Measurements from ENCODE around the gene NXPE3. TPM values are rescaled to one million over a fixed set of nuclear protein-coding genes. Genes with fewer than 3 reads are reported as not detected.
A peak's percentile ranks its signal among the peaks of the same experiment; 100 is the strongest.

The NXPE3 gene
- total RNA-seq, 1 donor from 2014 or later = 42.1 TPM

- DNase-seq (ENCODE audit: low read depth) = peak; percentile 72
Measured at GRCh38 chr3:101828691-101829436, 49.9 kb downstream of the NXPE3 start.

- no peak for DNase-seq (ENCODE audit: low read depth)
Measured at GRCh38 chr3:101829437-101829830, 50.4 kb downstream of the NXPE3 start.

GRCh38 chr3:101829874-101830273, 50.9 kb downstream of the NXPE3 start:
- no peak for DNase-seq (ENCODE audit: low read depth)

- DNase-seq (ENCODE audit: low read depth) = no peak
Measured at GRCh38 chr3:101833446-101833974, 54.5 kb downstream of the NXPE3 start.

GRCh38 chr3:101835676-101836075, 56.7 kb downstream of the NXPE3 start:
- no peak for DNase-seq (ENCODE audit: low read depth)

GRCh38 chr3:101836160-101836559, 57.1 kb downstream of the NXPE3 start:
- DNase-seq (ENCODE audit: low read depth) = no peak

- peak; percentile 40 for DNase-seq (ENCODE audit: low read depth)
Measured at GRCh38 chr3:101836652-101837598, 57.9 kb downstream of the NXPE3 start.

- DNase-seq (ENCODE audit: low read depth) = no peak
Measured at GRCh38 chr3:101838691-101839090, 59.7 kb downstream of the NXPE3 start.

GRCh38 chr3:101840066-101840465, 61.1 kb downstream of the NXPE3 start:
- no peak for DNase-seq (ENCODE audit: low read depth)

- peak; percentile 52 for DNase-seq (ENCODE audit: low read depth)
Measured at GRCh38 chr3:101842245-101842934, 63.4 kb downstream of the NXPE3 start.

GRCh38 chr3:101842935-101843330, 63.9 kb downstream of the NXPE3 start:
- no peak for DNase-seq (ENCODE audit: low read depth)

GRCh38 chr3:101845425-101845824, 66.4 kb downstream of the NXPE3 start:
- DNase-seq (ENCODE audit: low read depth) = no peak

GRCh38 chr3:101846709-101847108, 67.7 kb downstream of the NXPE3 start:
- no peak for DNase-seq (ENCODE audit: low read depth)

GRCh38 chr3:101847328-101847727, 68.3 kb downstream of the NXPE3 start:
- no peak for DNase-seq (ENCODE audit: low read depth)

GRCh38 chr3:101848326-101848725, 69.3 kb downstream of the NXPE3 start:
- no peak for DNase-seq (ENCODE audit: low read depth)

GRCh38 chr3:101848754-101849713, 70.0 kb downstream of the NXPE3 start, which contains the start of gene NFKBIZ:
NFKBIZ (plus strand) TSS chr3:101849514; CDS start chr3:101849629, 115 bp downstream.
- peak; percentile 93 for DNase-seq (ENCODE audit: low read depth)

GRCh38 chr3:101849714-101850245, 70.8 kb downstream of the NXPE3 start:
- DNase-seq (ENCODE audit: low read depth) = peak; percentile 60

GRCh38 chr3:101850246-101851051, 71.4 kb downstream of the NXPE3 start:
- peak; percentile 64 for DNase-seq (ENCODE audit: low read depth)
